ENCODE results near the gene LOC101059915.
"Not testable (repeated sequence)": the region's sequence is repeated elsewhere in the genome, so short reads cannot be mapped to it uniquely, and the experiment has no call there.

LOC101059915 gene

GRCh38 chrX:71640002-71640401 lies 27.3 kb upstream of the LOC101059915 start:
- DNase-seq (ENCODE audit: low read depth) = no peak

- not testable (repeated sequence) for DNase-seq (ENCODE audit: low read depth)
These were observed 22.9 kb upstream of the LOC101059915 start for GRCh38 chrX:71644406-71644805.

- DNase-seq (ENCODE audit: low read depth) = no peak
These were observed 16.9 kb upstream of the LOC101059915 start for GRCh38 chrX:71650333-71650969.

- DNase-seq (ENCODE audit: low read depth) = no peak
These were observed 14.9 kb upstream of the LOC101059915 start for GRCh38 chrX:71652405-71652804.

GRCh38 chrX:71653344-71653743 lies 14.0 kb upstream of the LOC101059915 start:
- no peak for DNase-seq (ENCODE audit: low read depth)

- no peak for DNase-seq (ENCODE audit: low read depth)
These were observed 10.1 kb upstream of the LOC101059915 start for GRCh38 chrX:71657267-71657666.

GRCh38 chrX:71659342-71659741 lies 8.0 kb upstream of the LOC101059915 start:
- DNase-seq (ENCODE audit: low read depth) = no peak

GRCh38 chrX:71659959-71660358 lies 7.4 kb upstream of the LOC101059915 start:
- DNase-seq (ENCODE audit: low read depth) = no peak

GRCh38 chrX:71660562-71661416 lies 6.6 kb upstream of the LOC101059915 start:
- no peak for DNase-seq (ENCODE audit: low read depth)

GRCh38 chrX:71661919-71662318 lies 5.4 kb upstream of the LOC101059915 start:
- no peak for DNase-seq (ENCODE audit: low read depth)

GRCh38 chrX:71662654-71663053 lies 4.7 kb upstream of the LOC101059915 start:
- not testable (repeated sequence) for DNase-seq (ENCODE audit: low read depth)

GRCh38 chrX:71663238-71663637 lies 4.1 kb upstream of the LOC101059915 start:
- not testable (repeated sequence) for DNase-seq (ENCODE audit: low read depth)

GRCh38 chrX:71664202-71664601 lies 3.1 kb upstream of the LOC101059915 start:
- not testable (repeated sequence) for DNase-seq (ENCODE audit: low read depth)

- DNase-seq (ENCODE audit: low read depth) = no peak
These were observed 2.4 kb upstream of the LOC101059915 start for GRCh38 chrX:71664889-71665491.

- no peak for DNase-seq (ENCODE audit: low read depth)
These were observed 1.6 kb upstream of the LOC101059915 start for GRCh38 chrX:71665747-71666146.

GRCh38 chrX:71666240-71667223 lies 814 bp upstream of the LOC101059915 start:
- no peak for DNase-seq (ENCODE audit: low read depth)

GRCh38 chrX:71668248-71668595 lies 876 bp downstream of the LOC101059915 start:
- DNase-seq (ENCODE audit: low read depth) = no peak

GRCh38 chrX:71669492-71669891 lies 2.1 kb downstream of the LOC101059915 start:
- no peak for DNase-seq (ENCODE audit: low read depth)

GRCh38 chrX:71669947-71670346 lies 2.6 kb downstream of the LOC101059915 start:
- DNase-seq (ENCODE audit: low read depth) = not testable (repeated sequence)

GRCh38 chrX:71671043-71671780 lies 3.9 kb downstream of the LOC101059915 start:
- DNase-seq (ENCODE audit: low read depth) = no peak

GRCh38 chrX:71671938-71672337 lies 4.6 kb downstream of the LOC101059915 start:
- no peak for DNase-seq (ENCODE audit: low read depth)

Measured in GM04503 (cell line).